HepG2 (cell line): Measurements from ENCODE around the gene GPT2. TPM values are rescaled to one million over a fixed set of nuclear protein-coding genes. Genes with fewer than 3 reads are reported as not detected.

Experiments
- ARNTL ChIP-seq: sonication (generic); formaldehyde crosslinking; IDR thresholded peaks from 2 replicates; pipeline ENCODE4 v1.4.0; 2020; ENCODE audit warnings: mild to moderate bottlenecking, missing genetic modification reagents
- ATRX ChIP-seq: sonication (generic); formaldehyde crosslinking; IDR thresholded peaks from 2 replicates; pipeline ENCODE4 v1.4.0; 2020; ENCODE audit warnings: missing genetic modification reagents, borderline replicate concordance
- CC2D1A ChIP-seq: sonication (generic); formaldehyde crosslinking; IDR thresholded peaks from 2 replicates; pipeline ENCODE4 v1.8.1; 2023; ENCODE audit warnings: mild to moderate bottlenecking, missing genetic modification reagents
- CEBPG ChIP-seq: IDR thresholded peaks from 2 replicates; pipeline ENCODE4 v1.6.1; 2016
- CTCF ChIP-seq: sonication (generic); formaldehyde crosslinking; IDR thresholded peaks from 2 replicates; pipeline ENCODE4 v1.5.0; 2020; ENCODE audit warnings: mild to moderate bottlenecking, missing genetic modification reagents, moderate library complexity
- GFI1 ChIP-seq: sonication (generic); formaldehyde crosslinking; IDR thresholded peaks from 2 replicates; pipeline ENCODE4 v1.5.0; 2020; ENCODE audit warnings: missing genetic modification reagents, mild to moderate bottlenecking, borderline replicate concordance
- LCORL ChIP-seq, 2 experiments: fragments of 450-650 bp in 1 of 2; sonication (generic) in 1 of 2; formaldehyde crosslinking in 1 of 2; IDR thresholded peaks; 2 replicates each; pipeline versions ENCODE4 v1.5.0 to v1.6.1; 2017 to 2020; ENCODE audit warnings: antibody characterized with exemption in 1 of 2, missing genetic modification reagents in 1 of 2
- NCOA1 ChIP-seq: sonication (generic); formaldehyde crosslinking; IDR thresholded peaks from 2 replicates; pipeline ENCODE4 v1.9.0; 2021; ENCODE audit warnings: missing genetic modification reagents
- SIN3A ChIP-seq: IDR thresholded peaks from 2 replicates; pipeline ENCODE4 v1.6.1; 2011; ENCODE audit warnings: low read depth, mild to moderate bottlenecking, control low read depth, low read length, borderline replicate concordance
- SRY ChIP-seq: sonication (generic); formaldehyde crosslinking; IDR thresholded peaks from 2 replicates; pipeline ENCODE4 v1.8.0; 2022; ENCODE audit warnings: mild to moderate bottlenecking, missing genetic modification reagents
- TIGD3 ChIP-seq: sonication (generic); formaldehyde crosslinking; IDR thresholded peaks from 2 replicates; pipeline ENCODE4 v1.5.1; 2020; ENCODE audit warnings: mild to moderate bottlenecking, missing genetic modification reagents, borderline replicate concordance
- ZNF292 ChIP-seq: sonication (generic); formaldehyde crosslinking; IDR thresholded peaks from 2 replicates; pipeline ENCODE4 v1.8.1; 2022; ENCODE audit warnings: mild to moderate bottlenecking, low read depth, missing genetic modification reagents, borderline replicate concordance
- ZNF30 ChIP-seq: sonication (generic); formaldehyde crosslinking; IDR thresholded peaks from 2 replicates; pipeline ENCODE4 v1.5.0; 2020; ENCODE audit warnings: mild to moderate bottlenecking, missing genetic modification reagents
- ZNF414 ChIP-seq: sonication (generic); formaldehyde crosslinking; IDR thresholded peaks from 2 replicates; pipeline ENCODE4 v1.5.0; 2020; ENCODE audit warnings: missing genetic modification reagents
- ZNF446 ChIP-seq: sonication (generic); formaldehyde crosslinking; IDR thresholded peaks from 2 replicates; pipeline ENCODE4 v1.5.0; 2020; ENCODE audit warnings: mild to moderate bottlenecking, missing genetic modification reagents
- ZNF558 ChIP-seq: sonication (generic); formaldehyde crosslinking; IDR thresholded peaks from 2 replicates; pipeline ENCODE4 v1.9.0; 2022; ENCODE audit warnings: mild to moderate bottlenecking, missing genetic modification reagents, borderline replicate concordance
- ZNF567 ChIP-seq: sonication (generic); formaldehyde crosslinking; IDR thresholded peaks from 2 replicates; pipeline ENCODE4 v1.8.1; 2023; ENCODE audit warnings: mild to moderate bottlenecking, missing genetic modification reagents, borderline replicate concordance
- ZNF646 ChIP-seq: sonication (generic); formaldehyde crosslinking; IDR thresholded peaks from 2 replicates; pipeline ENCODE4 v1.9.0; 2021; ENCODE audit warnings: mild to moderate bottlenecking, missing genetic modification reagents
- polyA plus RNA-seq, 8 experiments: library from polyadenylated mRNA; depleted of rRNA in 3 of 8; stranded (reverse) in 7 of 8; unstranded in 1 of 8; fragments of >200 nt; fragmentation: Illumina TruSeq in 4 of 8; extraction: Trizol in 4 of 8; gene quantifications; 2 replicates each; pipeline versions ENCODE4 v1.2.1 to v1.2.3, GENCODE V29; 2011 to 2016; ENCODE audit warnings: low read depth in 4 of 8, missing spikeins in 1 of 8, mixed read lengths in 1 of 8; ENCODE audit not compliant: insufficient read depth in 1 of 8
- total RNA-seq, 5 experiments: library from RNA; depleted of rRNA; stranded (reverse); fragments of >200 nt; fragmentation: Illumina TruSeq; extraction: Trizol; gene quantifications; 2 replicates each; pipeline ENCODE4 v1.2.3, GENCODE V29; 2016; ENCODE audit warnings: low read depth in 1 of 5

The GPT2 gene
- total and polyA plus RNA-seq, 2 of the 13 experiments (the other 11 are each of a cell fraction or from before 2014, with no cell fraction given): 138 to 267 TPM

DNA sequence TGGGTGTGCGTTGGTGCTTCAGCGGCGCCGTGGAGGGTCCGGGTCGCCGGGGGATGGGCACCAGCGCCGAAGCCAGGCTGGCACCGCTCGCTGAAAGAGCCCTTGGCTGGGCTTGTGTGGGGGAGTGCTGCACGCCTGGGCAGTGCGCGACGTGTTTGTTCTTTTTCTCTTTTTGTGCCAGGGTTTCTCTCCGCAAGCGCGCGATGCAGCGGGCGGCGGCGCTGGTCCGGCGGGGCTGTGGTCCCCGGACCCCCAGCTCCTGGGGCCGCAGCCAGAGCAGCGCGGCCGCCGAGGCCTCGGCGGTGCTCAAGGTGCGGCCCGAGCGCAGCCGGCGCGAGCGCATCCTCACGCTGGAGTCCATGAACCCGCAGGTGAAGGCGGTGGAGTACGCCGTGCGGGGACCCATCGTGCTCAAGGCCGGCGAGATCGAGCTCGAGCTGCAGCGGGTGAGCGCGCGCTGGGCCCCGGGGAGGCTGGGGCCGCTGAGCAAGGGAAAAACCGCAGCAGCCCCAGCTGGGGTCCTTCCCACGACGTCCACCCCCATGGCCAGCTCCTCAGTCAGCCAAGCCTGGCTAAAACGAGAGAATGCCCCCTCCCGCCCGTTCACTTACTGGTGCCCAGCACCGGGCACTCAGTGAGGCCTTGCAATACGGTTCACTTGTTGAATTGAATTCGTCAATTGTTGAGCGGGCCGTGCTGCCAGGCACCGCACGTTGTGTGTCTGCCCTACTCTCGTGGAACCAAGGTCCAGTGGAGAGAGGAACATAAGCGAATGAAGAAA lies 541 bp downstream of the GPT2 start (continued):
- TF ChIP-seq ZNF646 (CRISPR knock-in tag) (peak; percentile 60; the same call in 1 of the 2 replicates), SRY (CRISPR knock-in tag) (peak; percentile 46; the same call in 1 of the 2 replicates), CC2D1A (CRISPR knock-in tag) (no peak), SIN3A (0 out of 2 replicates have a peak, but pooled peaks have one; percentile 34), NCOA1 (CRISPR knock-in tag) (0 out of 2 replicates have a peak, but pooled peaks have one; percentile 33), LCORL (IDR thresholded peaks at IDR 0.05) (no peak), LCORL (CRISPR knock-in tag; IDR thresholded peaks at IDR 0.05) (no peak), ZNF567 (CRISPR knock-in tag) (no peak), ZNF30 (CRISPR knock-in tag) (no peak), GFI1 (CRISPR knock-in tag) (no peak), ZNF414 (CRISPR knock-in tag) (no peak), ARNTL (CRISPR knock-in tag) (peak; percentile 33; the same call in 1 of the 2 replicates), ZNF446 (CRISPR knock-in tag) (peak; percentile 10; the same call in 1 of the 2 replicates), ZNF292 (no peak), ATRX (CRISPR knock-in tag) (no peak), CEBPG (CRISPR knock-in tag) (no peak), ZNF558 (CRISPR knock-in tag) (0 out of 2 replicates have a peak, but pooled peaks have one; percentile 45), CTCF (CRISPR knock-in tag) (no peak), TIGD3 (0 out of 2 replicates have a peak, but pooled peaks have one; percentile 2)
